Vagina (tissue), 2 donors: ENCODE measurements around the gene SLC16A10.

Experiments used
- CTCF ChIP-seq, 3 experiments: fragments of 450-650 bp in 2 of 3; fragments of 200-600 bp in 1 of 3; sonication (generic) in 1 of 3; IDR thresholded peaks; one replicate each; pipeline ENCODE4 v1.5.1; 2017 to 2019; ENCODE audit warnings: antibody characterized with exemption in 3 of 3, mild to moderate bottlenecking in 2 of 3, moderate library complexity in 2 of 3
- POLR2A ChIP-seq, 2 donors: fragments of 450-650 bp; IDR thresholded peaks; one replicate each; pipeline ENCODE4 v1.6.1; 2017; ENCODE audit warnings: antibody characterized with exemption in 2 of 2, mild to moderate bottlenecking in 2 of 2, moderate library complexity in 2 of 2
- POLR2AphosphoS5 ChIP-seq, 2 donors: sonication (generic); formaldehyde crosslinking; IDR thresholded peaks; one replicate each; pipeline ENCODE4 v1.9.0; 2017; ENCODE audit warnings: antibody characterized with exemption in 2 of 2, mild to moderate bottlenecking in 2 of 2, low read depth in 1 of 2; ENCODE audit not compliant: insufficient read depth in 1 of 2

GRCh38 chr6:111270121-111270520, 182.8 kb downstream of the SLC16A10 start:
- TF ChIP-seq POLR2A (IDR thresholded peaks at IDR 0.05), result no peak
- no peak for TF ChIP-seq CTCF (IDR thresholded peaks at IDR 0.05)
- TF ChIP-seq POLR2AphosphoS5 (IDR thresholded peaks at IDR 0.05; ENCODE audit: insufficient read depth in 1 of 2, low read depth in 1 of 2), result no peak
